GM18870 (cell line): ENCODE results near the gene DPEP2NB.
"Not testable (repeated sequence)": the region's sequence is repeated elsewhere in the genome, so short reads cannot be mapped to it uniquely, and the experiment has no call there.

Experiments
- ATAC-seq: cut with Tn5 transposase; IDR thresholded peaks from one replicate; pipeline ENCODE4 v1.9.1; 2021; ENCODE audit warnings: moderate library complexity; ENCODE audit not compliant: unreplicated experiment

DPEP2NB gene

DNA sequence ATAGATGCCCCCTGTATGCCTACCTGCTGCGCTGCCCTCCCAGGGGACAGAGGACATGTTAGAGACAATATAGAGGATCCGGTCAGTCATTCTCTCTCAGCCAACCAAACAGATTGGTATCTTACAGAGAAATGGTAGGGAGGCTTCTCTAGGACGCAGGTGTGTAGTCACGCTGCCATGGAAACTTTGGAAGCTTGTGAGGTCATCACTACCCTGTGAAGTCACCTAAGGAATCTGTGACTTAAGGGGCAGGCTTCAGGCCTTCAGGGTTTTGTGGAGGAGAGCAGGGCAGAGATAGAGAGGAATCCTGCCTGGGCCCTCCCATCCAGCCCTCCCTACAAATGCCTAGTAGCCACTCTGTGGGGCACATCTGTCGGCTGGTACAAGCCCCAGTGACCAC lies at the start of gene DPEP2NB:
Gene DPEP2NB, minus strand, starts transcription at position 231 of the 400 bp plus-strand sequence. Its CDS starts 141 bp downstream, at position 90.
- ATAC-seq = no peak

DNA sequence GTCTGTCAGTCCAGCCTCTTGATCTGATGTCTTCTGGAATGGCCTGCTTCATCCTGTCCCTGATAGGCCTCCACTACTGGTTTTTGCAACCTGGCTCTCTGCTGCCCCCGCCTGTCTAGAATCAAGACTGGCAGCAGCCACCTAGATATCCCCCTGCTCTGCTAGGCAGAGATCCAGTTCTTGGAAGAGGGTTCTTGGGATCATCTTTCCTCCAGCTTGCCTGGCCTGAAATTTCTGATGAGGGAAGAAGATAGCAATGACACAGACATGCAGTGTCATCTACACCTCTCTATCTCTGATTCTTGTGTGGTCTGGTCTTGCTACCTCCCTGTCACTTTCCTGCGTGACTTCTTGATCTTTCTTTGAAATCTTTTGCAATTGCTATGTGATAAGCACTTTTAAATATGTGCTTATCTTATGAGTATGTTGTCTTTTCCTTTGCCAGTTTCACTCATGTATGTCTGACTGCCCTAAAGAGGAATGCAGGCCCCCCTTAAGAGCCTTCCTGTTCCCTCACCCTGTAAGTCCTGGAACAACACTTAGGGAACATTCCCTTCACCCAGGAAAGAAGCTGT lies 49.2 kb upstream of the DPEP2NB start:
- ATAC-seq = no peak

- ATAC-seq = no peak
These were observed 47.2 kb upstream of the DPEP2NB start for GRCh38 chr16:68062910-68063393.

- ATAC-seq = no peak
These were observed 45.7 kb upstream of the DPEP2NB start for GRCh38 chr16:68061396-68061795.

DNA sequence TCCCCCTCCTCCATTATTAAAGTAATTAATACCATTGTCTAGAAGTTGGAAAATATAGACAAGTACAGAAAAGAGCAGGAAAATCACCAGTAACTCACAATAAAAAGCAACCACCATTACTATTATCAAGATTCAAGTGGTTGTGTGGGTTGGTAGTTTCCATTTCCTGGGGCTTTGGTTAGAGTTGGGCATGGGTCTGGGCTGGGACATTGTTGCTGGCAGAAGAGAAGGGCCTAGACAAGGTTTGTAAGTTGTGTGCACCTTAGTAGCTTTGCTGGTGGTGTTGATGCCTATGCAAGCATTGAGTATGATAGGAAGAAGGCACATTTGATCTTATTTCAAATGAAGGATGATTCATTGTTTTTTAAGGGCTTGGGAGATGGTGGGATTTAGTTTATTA lies 44.1 kb upstream of the DPEP2NB start:
- no peak for ATAC-seq

- ATAC-seq = no peak
These were observed 39.7 kb upstream of the DPEP2NB start for GRCh38 chr16:68055395-68055794.

GRCh38 chr16:68049449-68049848 lies 33.7 kb upstream of the DPEP2NB start:
- no peak for ATAC-seq

GRCh38 chr16:68047987-68048386 lies 32.3 kb upstream of the DPEP2NB start:
- ATAC-seq = no peak

DNA sequence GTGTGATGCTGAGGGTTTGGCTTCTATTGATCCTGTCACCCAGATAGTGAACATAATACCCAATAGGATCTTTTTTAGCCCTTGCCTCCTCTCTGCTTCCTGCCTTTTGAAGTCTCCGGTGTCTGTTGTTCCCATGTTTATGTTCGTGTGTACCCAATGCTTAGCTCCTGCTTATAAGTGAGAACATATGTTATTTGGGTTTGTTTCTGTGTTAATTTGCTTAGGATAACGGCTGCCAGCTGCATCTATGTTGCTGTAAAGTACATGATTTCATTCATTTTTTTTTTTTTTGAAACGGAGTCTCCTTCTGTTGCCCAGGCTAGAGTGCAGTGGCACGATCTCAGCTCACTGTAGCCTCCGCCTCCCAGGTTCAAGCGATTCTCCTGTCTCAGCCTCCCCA lies 30.4 kb upstream of the DPEP2NB start:
- ATAC-seq = no peak

GRCh38 chr16:68041783-68042182 lies 26.1 kb upstream of the DPEP2NB start:
- ATAC-seq = no peak

DNA sequence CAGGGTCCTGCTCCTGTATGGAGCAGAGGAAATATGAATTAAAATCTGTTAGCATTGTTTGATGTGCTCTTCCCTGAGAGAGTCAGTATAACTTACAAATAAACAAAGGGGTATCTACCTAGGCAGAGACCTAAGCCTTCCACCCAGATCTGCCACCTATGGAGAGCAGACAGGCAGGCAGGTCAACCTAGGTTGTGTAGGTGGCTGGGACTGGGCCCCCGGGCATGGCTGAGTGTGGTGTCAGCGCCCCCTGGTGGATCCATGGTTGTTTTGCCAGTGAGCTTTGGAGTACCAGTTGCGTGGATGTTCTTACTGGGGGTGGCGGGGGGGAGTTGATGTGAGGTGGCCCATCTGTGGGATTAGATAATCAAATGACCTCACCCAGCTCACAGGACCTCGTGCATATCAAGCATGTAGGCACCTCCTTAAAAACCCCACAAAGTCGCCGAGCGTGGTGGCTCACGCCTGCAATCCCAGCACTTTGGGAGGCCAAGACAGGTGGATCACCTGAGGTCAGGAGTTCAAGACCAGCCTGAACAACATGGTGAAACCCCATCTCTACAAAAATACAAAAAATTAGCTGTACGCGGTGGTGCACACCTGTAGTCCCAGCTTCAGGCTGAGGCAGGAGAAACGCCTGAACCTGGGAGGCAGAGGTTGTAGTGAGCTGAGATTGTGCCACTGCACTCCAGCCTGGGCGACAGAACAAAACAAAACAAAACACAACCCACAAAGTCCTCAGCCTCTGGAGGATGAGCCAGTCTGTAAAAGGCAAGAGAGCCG lies 25.0 kb upstream of the DPEP2NB start:
- ATAC-seq = no peak

DNA sequence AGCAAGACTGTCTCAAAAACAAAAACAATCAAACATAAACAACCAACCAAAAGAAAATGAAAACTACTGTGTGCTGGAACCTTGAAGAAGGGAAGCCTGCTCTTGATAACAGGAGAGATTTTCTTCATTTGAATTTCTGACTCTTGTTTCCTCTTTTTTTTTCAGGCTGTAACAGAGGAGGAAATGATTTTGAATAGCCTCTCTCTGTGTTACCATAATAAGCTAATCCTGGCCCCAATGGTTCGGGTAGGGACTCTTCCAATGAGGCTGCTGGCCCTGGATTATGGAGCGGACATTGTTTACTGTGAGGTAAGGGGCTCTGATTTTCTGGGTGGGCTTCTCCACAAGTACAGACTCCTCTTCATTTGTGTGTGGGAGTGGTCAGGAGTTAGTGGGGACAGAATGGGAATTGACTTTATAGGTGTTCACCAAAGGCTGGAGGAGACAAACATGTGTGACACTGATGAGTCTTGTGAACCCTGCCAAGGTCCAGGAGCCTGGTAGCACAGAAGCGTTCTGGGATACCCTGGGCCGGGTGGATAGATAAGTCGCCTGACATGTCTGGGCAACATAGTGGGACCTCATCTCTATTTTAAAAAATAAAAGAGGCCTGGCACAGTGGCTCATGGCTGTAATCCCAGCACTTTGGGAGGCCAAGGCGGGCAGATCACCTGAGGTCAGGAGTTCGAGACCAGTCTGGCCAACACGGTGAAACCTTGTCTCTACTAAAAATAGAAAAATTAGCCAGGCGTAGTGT lies 22.3 kb upstream of the DPEP2NB start:
- no peak for ATAC-seq

DNA sequence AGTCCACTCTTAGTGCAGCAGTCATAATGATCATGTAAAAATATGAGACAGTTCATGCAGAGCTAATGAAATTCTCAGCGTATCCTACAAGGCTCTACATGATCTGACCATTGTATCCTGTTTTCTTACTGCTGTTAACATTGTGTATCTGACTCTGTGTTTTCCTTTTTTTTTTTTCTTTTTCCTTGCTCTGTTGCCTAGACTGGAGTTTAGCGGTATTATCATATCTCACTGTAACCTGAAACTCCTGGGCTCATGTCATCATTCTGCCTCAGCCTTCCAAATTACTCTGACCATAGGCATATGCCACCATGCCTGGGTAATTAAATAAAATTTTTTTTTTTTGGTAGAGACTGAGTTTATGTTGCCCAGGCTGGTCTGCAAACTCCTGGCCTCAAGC lies 19.5 kb upstream of the DPEP2NB start:
- ATAC-seq = no peak

- ATAC-seq = no peak
These were observed 17.4 kb upstream of the DPEP2NB start for GRCh38 chr16:68033101-68033500.

DNA sequence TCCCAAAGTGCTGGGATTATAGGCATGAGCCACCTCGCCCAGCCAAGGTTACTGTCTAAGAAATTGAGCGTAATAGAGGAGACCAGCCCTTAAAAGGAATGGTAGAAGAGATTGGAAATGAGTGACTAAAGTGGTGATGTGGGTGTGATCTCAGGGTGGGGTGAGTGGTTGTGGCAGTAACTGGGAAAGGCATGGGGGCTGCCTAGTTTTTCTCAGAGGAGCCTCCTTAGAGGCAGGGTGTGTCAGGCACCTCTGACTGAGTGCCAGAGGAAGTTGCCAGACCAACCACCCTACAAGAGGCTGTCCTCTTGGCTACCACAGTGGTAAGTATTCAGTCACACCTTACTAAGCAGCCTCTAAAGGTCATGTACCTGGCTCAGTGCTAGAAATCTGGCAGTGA lies 16.2 kb upstream of the DPEP2NB start:
- ATAC-seq = no peak

GRCh38 chr16:68030108-68030507 lies 14.4 kb upstream of the DPEP2NB start:
- ATAC-seq = not testable (repeated sequence)

GRCh38 chr16:68028996-68029395 lies 13.3 kb upstream of the DPEP2NB start:
- no peak for ATAC-seq

DNA sequence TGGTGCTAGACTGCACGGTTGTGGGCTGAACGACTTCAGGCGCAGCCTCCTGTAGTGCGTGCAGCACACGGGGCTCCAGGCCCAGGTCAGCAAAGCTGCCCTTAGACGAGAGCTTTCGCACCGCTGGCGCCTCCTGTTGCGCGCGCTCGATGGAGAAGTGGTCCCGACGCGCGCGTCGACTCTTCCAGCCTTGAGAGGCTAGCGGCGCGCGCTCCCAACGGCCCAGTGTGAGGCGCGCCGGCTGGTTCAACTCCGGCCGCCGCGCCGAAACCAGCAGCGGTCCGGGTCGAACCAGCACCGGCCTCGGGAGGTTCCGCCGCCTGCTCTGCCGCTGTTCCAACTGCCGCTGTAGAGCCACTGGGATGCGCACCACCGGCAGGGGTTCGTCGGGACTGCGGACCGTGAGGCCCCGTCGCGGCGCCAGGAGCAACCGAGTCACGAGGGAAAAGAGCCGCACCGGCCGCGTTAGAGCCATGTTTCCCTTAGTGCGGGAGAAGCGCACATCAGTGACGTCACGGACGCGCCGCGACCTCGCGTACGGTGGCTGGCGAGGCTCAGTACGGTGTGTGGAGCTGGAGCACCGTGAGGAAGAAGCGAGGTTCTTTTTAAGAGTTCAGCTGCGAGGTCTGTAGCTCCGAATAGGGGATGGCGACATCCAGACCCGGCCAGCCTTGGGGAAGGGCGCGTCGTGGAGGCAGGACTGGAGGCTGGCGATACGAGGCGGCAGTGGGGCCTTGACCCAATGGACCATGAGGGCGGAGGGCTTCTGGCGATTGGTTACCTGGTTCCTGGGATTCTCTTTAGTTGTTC lies 7.2 kb upstream of the DPEP2NB start, which contains the start of the genes DDX28 and DUS2:
Gene DDX28, minus strand, starts transcription at position 505 of the 810 bp plus-strand sequence. Its CDS starts 30 bp downstream, at position 475.
Gene DUS2, plus strand, starts transcription at position 557 of the 810 bp plus-strand sequence. CDS start 14,740 bp downstream, outside the sequence.
- ATAC-seq = peak; percentile 75

GRCh38 chr16:68022278-68022727 lies 6.6 kb upstream of the DPEP2NB start:
- ATAC-seq = no peak

GRCh38 chr16:68021490-68021889 lies 5.8 kb upstream of the DPEP2NB start:
- ATAC-seq = no peak
